SU-DHL-6 (cell line): Measurements from ENCODE around the gene DLST.

Source experiments
- CTCF ChIP-seq: fragments of 200-600 bp; sonication (generic); IDR thresholded peaks from one replicate; pipeline ENCODE4 v1.5.1; 2017; ENCODE audit warnings: antibody characterized with exemption, mild to moderate bottlenecking, low read length, moderate library complexity; ENCODE audit not compliant: insufficient read depth, poor library complexity, severe bottlenecking
- EZH2phosphoT487 ChIP-seq: fragments of 200-600 bp; sonication (generic), shearing (Covaris generic); conservative IDR thresholded peaks from 2 replicates; pipeline ENCODE4 v1.6.1; 2018; ENCODE audit warnings: mild to moderate bottlenecking, antibody characterized with exemption, low read length, moderate library complexity, mixed read lengths

GRCh38 chr14:74892745-74893144 is 11.0 kb downstream of the DLST start:
- TF ChIP-seq CTCF (no peak), EZH2phosphoT487 (no peak)
